SKM-1 (cell line): Measurements from ENCODE around the gene ADRB1.

Source experiments
- DNase-seq: peaks from one replicate; lab custom pipeline; 2025; ENCODE audit not compliant: unreplicated experiment; lab: John Stamatoyannopoulos, UW

Gene ADRB1

GRCh38 chr10:114026189-114027040, 17.3 kb upstream of the ADRB1 start:
- no peak for DNase-seq

GRCh38 chr10:114027041-114027394, 16.6 kb upstream of the ADRB1 start:
- DNase-seq = no peak

GRCh38 chr10:114027951-114028350, 15.7 kb upstream of the ADRB1 start:
- no peak for DNase-seq

GRCh38 chr10:114028425-114028824, 15.2 kb upstream of the ADRB1 start:
- DNase-seq = no peak

- no peak for DNase-seq
Observed at GRCh38 chr10:114029655-114030054, 14.0 kb upstream of the ADRB1 start.

GRCh38 chr10:114030140-114030539, 13.5 kb upstream of the ADRB1 start:
- no peak for DNase-seq

- DNase-seq = no peak
Observed at GRCh38 chr10:114031073-114031972, 12.3 kb upstream of the ADRB1 start.

GRCh38 chr10:114033566-114033965, 10.1 kb upstream of the ADRB1 start:
- no peak for DNase-seq

GRCh38 chr10:114034923-114035645, 8.6 kb upstream of the ADRB1 start:
- no peak for DNase-seq

GRCh38 chr10:114035791-114036190, 7.9 kb upstream of the ADRB1 start:
- no peak for DNase-seq

GRCh38 chr10:114038819-114039218, 4.8 kb upstream of the ADRB1 start:
- DNase-seq = no peak

GRCh38 chr10:114041166-114041565, 2.5 kb upstream of the ADRB1 start:
- no peak for DNase-seq

- DNase-seq = peak; percentile 12
Observed at GRCh38 chr10:114042895-114043531, 653 bp upstream of the ADRB1 start.

GRCh38 chr10:114044247-114045135, 825 bp downstream of the ADRB1 start:
- no peak for DNase-seq

- no peak for DNase-seq
Observed at GRCh38 chr10:114045136-114046086, 1.7 kb downstream of the ADRB1 start.

GRCh38 chr10:114046087-114046458, 2.4 kb downstream of the ADRB1 start:
- no peak for DNase-seq

GRCh38 chr10:114048472-114048871, 4.8 kb downstream of the ADRB1 start:
- DNase-seq = no peak

GRCh38 chr10:114051714-114052113, 8.0 kb downstream of the ADRB1 start:
- no peak for DNase-seq

GRCh38 chr10:114052255-114052654, 8.6 kb downstream of the ADRB1 start:
- no peak for DNase-seq
